T-cell (primary cell): ENCODE data around the gene INPP4A. TPM values are rescaled to one million over a fixed set of nuclear protein-coding genes. Genes with fewer than 3 reads are reported as not detected.
A peak's percentile ranks its signal among the peaks of the same experiment; 100 is the strongest.

ENCODE experiments used
- ATAC-seq, 4 experiments: fragments of 200-7000 bp in 3 of 4; fragments of 150-1000 bp in 1 of 4; cut with Tn5 transposase; replicated peaks in 1 of 4; 1 replicate in 3 of 4; 2 replicates in 1 of 4; pipeline ENCODE4 v1.10.0; 2021; ENCODE audit warnings: moderate library complexity in 3 of 4, mild to moderate bottlenecking in 2 of 4, moderate number of reproducible peaks in 1 of 4
- CTCF ChIA-PET, 2 donors: fragments of 300-600 bp; sonication (Branson Sonifier 250); formaldehyde crosslinking; loops; one replicate each; lab custom pipeline; 2022; ENCODE audit warnings: antibody characterized with exemption in 2 of 2; lab: Charles Lee
- POLR2A ChIA-PET, 2 donors: fragments of 300-600 bp; sonication (Branson Sonifier 250); formaldehyde crosslinking; loops; one replicate each; lab custom pipeline; 2022; ENCODE audit warnings: antibody characterized with exemption in 2 of 2; lab: Charles Lee
- DNase-seq, 35 experiments: peaks; one replicate each; pipeline versions ENCODE4 v3.0.0 to v3.0.0-alpha.2; 2013 to 2023
- H3K27ac ChIP-seq: one replicate; pipeline ENCODE4 v1.5.1; 2013; ENCODE audit warnings: low read length
- H3K27me3 ChIP-seq, 2 experiments: replicated peaks in 1 of 2; 1 replicate in 1 of 2; 2 replicates in 1 of 2; pipeline versions ENCODE4 v1.6.1 to v1.7.0; 2013; ENCODE audit warnings: low read length in 1 of 2, mixed read lengths in 1 of 2; ENCODE audit not compliant: control insufficient read depth in 2 of 2, insufficient read depth in 2 of 2; ENCODE audit errors: extremely low read depth in 1 of 2
- H3K36me3 ChIP-seq, 2 donors: 1 replicate in 1 of 2; 2 replicates in 1 of 2; pipeline versions ENCODE4 v1.6.1 to v1.7.0; 2013; ENCODE audit warnings: low read length in 1 of 2; ENCODE audit not compliant: control insufficient read depth in 2 of 2, insufficient read depth in 1 of 2; ENCODE audit errors: extremely low read depth in 1 of 2
- H3K4me1 ChIP-seq, 2 experiments: 1 replicate in 1 of 2; 2 replicates in 1 of 2; pipeline versions ENCODE4 v1.6.1 to v1.7.0; 2013; ENCODE audit warnings: low read length in 2 of 2, mixed read lengths in 1 of 2; ENCODE audit not compliant: insufficient read depth in 2 of 2, control insufficient read depth in 1 of 2; ENCODE audit errors: extremely low read depth in 1 of 2
- H3K4me3 ChIP-seq, 2 donors: 1 replicate in 1 of 2; 2 replicates in 1 of 2; pipeline versions ENCODE4 v1.5.1 to v1.7.0; 2013; ENCODE audit warnings: mild to moderate bottlenecking in 2 of 2, low read length in 1 of 2, moderate library complexity in 1 of 2; ENCODE audit not compliant: control insufficient read depth in 1 of 2; ENCODE audit errors: extremely low read depth in 1 of 2
- H3K9me3 ChIP-seq: 2 replicates; pipeline ENCODE4 v1.7.0; 2013
- H3K27ac Mint-ChIP-seq, 2 donors: one replicate each; pipeline ENCODE4 v1.8.0; 2020 to 2021; ENCODE audit warnings: mild to moderate bottlenecking in 2 of 2, mixed read lengths in 2 of 2
- H3K27me3 Mint-ChIP-seq, 2 donors: one replicate each; pipeline ENCODE4 v1.8.0; 2021 to 2022; ENCODE audit warnings: mixed read lengths in 2 of 2
- H3K36me3 Mint-ChIP-seq: one replicate; pipeline ENCODE4 v1.8.0; 2021; ENCODE audit warnings: mixed read lengths
- H3K4me1 Mint-ChIP-seq, 3 donors: one replicate each; pipeline ENCODE4 v1.8.0; 2020 to 2022; ENCODE audit warnings: mixed read lengths in 3 of 3, mild to moderate bottlenecking in 1 of 3
- H3K4me3 Mint-ChIP-seq, 3 donors: one replicate each; pipeline ENCODE4 v1.8.0; 2020 to 2022; ENCODE audit warnings: mild to moderate bottlenecking in 3 of 3, mixed read lengths in 3 of 3, moderate library complexity in 3 of 3
- H3K9me3 Mint-ChIP-seq, 3 donors: one replicate each; pipeline ENCODE4 v1.8.0; 2020 to 2022; ENCODE audit warnings: mixed read lengths in 3 of 3
- WGBS: methylation state at CpG from one replicate; pipeline ENCODE4 v1.1.5; 2013; ENCODE audit warnings: missing lambda C conversion rate; ENCODE audit not compliant: insufficient coverage; 5-methylcytosine and 5-hydroxymethylcytosine counted together
- total RNA-seq, 35 experiments: library from RNA in 6 of 35; stranded (reverse) in 6 of 35; fragments of 120-200 nt in 1 of 35; gene quantifications; one replicate each; pipeline versions ENCODE4 v1.2.1 to v1.2.4 and lab custom pipeline; 2013 to 2026

The INPP4A gene
- total RNA-seq, 5 donors from 2014 or later (not counting 1 experiment from before 2014, with no cell fraction given) = 126 to 153 (median 136) TPM

DNA sequence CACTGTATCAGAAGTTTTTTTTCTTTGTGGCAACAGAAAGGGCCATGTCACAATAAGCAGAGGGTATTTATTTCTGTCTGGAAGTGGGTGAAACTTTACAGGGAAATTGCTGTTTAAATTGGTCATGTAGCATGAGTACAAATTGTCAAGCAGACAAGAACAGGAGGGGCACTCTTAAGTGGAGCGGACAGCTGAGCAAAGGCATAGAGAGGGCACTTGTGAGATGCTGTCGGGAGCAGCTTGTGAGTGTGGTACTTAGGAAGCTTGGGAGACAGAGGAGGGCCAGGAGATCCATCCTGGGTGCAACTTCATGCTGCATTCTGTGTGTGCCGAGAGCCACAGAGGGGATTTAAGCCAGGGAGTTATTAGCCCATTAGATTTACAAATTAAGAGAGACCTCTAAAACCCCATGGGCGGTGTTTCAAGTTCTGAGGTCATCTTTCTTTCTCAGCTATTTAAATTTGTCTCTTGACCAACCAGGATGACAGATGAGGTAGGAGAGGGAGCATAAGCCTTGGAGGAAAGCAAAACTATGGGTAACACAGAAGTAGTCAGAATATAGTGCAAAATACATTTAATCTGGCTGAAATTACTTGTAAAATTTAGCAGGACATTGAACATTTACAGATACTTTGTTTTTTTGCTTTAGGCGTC, 30.4 kb downstream of the INPP4A start:
- Histone ChIP-seq H3K4me3 (no peak overlapping the region), H3K4me1 (peaks cover 84 to 97% of the 10 kb centered on the region in 2 experiments), H3K36me3 (peaks cover 3 to 6% of the 10 kb centered on the region in 2 donors), H3K27me3 (no peaks in the 10 kb centered on the region), H3K27ac (no peak overlapping the region), H3K9me3 (no peaks in the 10 kb centered on the region)
- Mint-ChIP-seq H3K9me3 (no peaks in the 10 kb centered on the region), H3K4me1 (peaks cover 98 to 100% (median 98%) of the 10 kb centered on the region in 3 donors), H3K4me3 (peak overlapping the region in 1 of 3 donors; percentile 67), H3K36me3 (peaks cover 8% of the 10 kb centered on the region), H3K27ac (peak overlapping the region; percentile 89 to 91), H3K27me3 (no peaks in the 10 kb centered on the region)
- POLR2A ChIA-PET = interaction anchor here in 1 of 2 donors (0.8 kb wide), 1 partner anchor 9 kb away, joined by 3 read pairs; no protein-coding TSS in a partner anchor
- ATAC-seq = no peak
- CTCF ChIA-PET = interaction anchor here (0.7 to 2.1 kb wide), 3 partner anchors 10 to 62 kb away, joined by 3 to 10 read pairs (median 4); no protein-coding TSS in a partner anchor
- 100% methylated on average over 2 of the region's 5 CpGs for WGBS
- no peak for DNase-seq

DNA sequence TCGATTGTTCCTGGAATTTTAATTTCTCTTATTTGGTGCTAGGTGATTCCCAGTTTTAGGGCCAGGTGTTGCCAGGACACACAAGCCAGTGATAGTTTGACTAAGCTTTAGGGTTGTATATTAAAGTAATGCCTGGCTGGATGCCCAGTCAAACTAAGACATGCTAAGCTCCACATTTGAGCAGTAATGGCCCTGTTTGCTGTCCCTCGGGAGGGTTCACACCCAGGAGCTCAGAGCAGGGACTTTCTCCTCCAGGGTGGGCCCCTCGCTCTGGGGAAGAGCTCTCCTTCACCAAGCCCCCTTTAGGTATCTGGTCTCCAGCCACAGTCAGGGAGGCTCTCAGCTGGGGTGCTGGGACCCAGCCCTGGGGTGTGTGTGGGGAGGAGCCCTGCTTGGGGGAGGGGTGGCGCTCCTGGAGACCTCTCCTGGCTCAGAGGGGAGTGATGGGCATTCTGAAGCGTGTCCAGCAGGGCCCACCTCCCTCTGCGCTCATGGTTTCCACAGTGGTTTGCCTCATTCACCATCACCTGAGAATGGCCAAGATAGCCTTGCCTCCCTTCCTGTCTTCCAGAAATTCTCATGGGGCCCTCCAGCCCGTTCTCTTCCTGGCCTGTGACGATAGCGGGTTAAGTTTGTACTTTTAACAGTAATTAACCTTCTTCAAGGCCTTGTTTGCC, 31.7 kb downstream of the INPP4A start:
- 92% methylated on average over 3 of the region's 9 CpGs for WGBS
- DNase-seq = no peak
- H3K4me3 Mint-ChIP-seq = peak overlapping the region in 1 of 3 donors; percentile 74
- ATAC-seq = no peak
- POLR2A ChIA-PET = interaction anchor here (0.5 to 1.1 kb wide), 2 partner anchors 11 to 663 kb away, joined by 3 read pairs; no protein-coding TSS in a partner anchor
- peak overlapping the region; percentile 89 to 91 for H3K27ac Mint-ChIP-seq
- H3K27me3 Mint-ChIP-seq = no peaks in the 10 kb centered on the region
- CTCF ChIA-PET = interaction anchor here in 1 of 2 donors (0.6 kb wide), 1 partner anchor 253 kb away, joined by 3 read pairs; no protein-coding TSS in a partner anchor
- H3K4me3 ChIP-seq = no peak overlapping the region
- H3K9me3 ChIP-seq = no peaks in the 10 kb centered on the region
- peaks cover 79 to 97% of the 10 kb centered on the region in 2 experiments for H3K4me1 ChIP-seq
- H3K27ac ChIP-seq = peak overlapping the region; percentile 33
- H3K9me3 Mint-ChIP-seq = no peaks in the 10 kb centered on the region
- H3K36me3 Mint-ChIP-seq = peaks cover 5% of the 10 kb centered on the region
- H3K36me3 ChIP-seq = peaks cover 0 to 9% of the 10 kb centered on the region in 2 donors
- H3K27me3 ChIP-seq = no peaks in the 10 kb centered on the region
- peaks cover 99 to 100% (median 99%) of the 10 kb centered on the region in 3 donors for H3K4me1 Mint-ChIP-seq

DNA sequence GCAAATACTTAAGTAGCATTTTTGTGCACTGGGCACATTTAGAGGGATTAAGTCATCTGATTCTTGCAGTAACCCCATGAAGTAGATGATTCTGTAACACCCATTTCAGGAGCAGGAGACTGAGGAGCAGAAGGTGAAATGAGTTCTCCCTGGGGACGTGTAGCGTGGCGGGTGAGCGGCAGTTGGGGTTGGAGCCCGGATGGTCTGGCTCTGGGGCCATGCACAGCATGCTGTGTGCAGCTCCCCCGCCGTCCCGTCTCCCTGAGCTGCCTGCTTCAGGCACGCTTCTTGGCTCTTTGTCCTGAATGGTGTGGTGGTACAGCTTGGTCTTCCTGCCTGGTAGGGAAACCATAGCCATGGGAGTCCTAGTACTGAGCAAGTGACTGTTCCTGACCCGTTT, 32.4 kb downstream of the INPP4A start:
- Mint-ChIP-seq H3K4me3 (peak overlapping the region in 1 of 3 donors; percentile 74), H3K27me3 (no peaks in the 10 kb centered on the region), H3K4me1 (peaks cover 98 to 100% (median 98%) of the 10 kb centered on the region in 3 donors), H3K36me3 (peaks cover 5% of the 10 kb centered on the region), H3K9me3 (no peaks in the 10 kb centered on the region), H3K27ac (peak overlapping the region; percentile 91 to 92)
- no peak overlapping the region for H3K4me3 ChIP-seq
- H3K9me3 ChIP-seq = no peaks in the 10 kb centered on the region
- H3K4me1 ChIP-seq = peaks cover 79 to 97% of the 10 kb centered on the region in 2 experiments
- ATAC-seq (no peak), DNase-seq (no peak)
- ChIA-PET CTCF (interaction anchor here in 1 of 2 donors (1.2 kb wide), 1 partner anchor 11 kb away, joined by 6 read pairs; no protein-coding TSS in a partner anchor), POLR2A (interaction anchor here in 1 of 2 donors (0.5 kb wide), 1 partner anchor 662 kb away, joined by 3 read pairs; no protein-coding TSS in a partner anchor)
- H3K36me3 ChIP-seq = peaks cover 0 to 10% of the 10 kb centered on the region in 2 donors
- no peaks in the 10 kb centered on the region for H3K27me3 ChIP-seq
- peak overlapping the region; percentile 34 for H3K27ac ChIP-seq
- WGBS = 96% methylated on average over 6 of the region's 10 CpGs

DNA sequence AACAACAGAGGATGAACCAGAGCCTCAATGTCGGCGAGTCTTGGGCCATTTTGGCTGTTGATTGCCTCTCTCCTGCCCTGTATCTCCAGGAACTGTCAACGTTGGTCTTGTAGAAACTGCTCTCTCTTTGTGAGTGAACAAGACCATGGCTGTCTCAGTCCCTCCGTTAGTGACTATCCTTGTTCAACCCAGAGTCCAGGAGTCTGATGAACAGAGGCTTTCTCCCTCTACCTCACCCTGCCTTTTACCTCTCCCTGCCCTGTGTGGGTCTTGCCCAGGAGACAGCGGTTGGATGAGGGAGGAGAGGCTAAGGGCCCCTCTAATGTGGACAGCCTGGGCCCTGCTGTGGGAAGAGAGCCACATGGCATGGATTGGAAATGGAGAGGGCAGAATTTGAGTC, 32.8 kb downstream of the INPP4A start:
- 100% methylated on average over 2 of the region's 5 CpGs for WGBS
- CTCF ChIA-PET = interaction anchor here in 1 of 2 donors (1.2 kb wide), 1 partner anchor 10 kb away, joined by 6 read pairs; no protein-coding TSS in a partner anchor
- no peak for DNase-seq

DNA sequence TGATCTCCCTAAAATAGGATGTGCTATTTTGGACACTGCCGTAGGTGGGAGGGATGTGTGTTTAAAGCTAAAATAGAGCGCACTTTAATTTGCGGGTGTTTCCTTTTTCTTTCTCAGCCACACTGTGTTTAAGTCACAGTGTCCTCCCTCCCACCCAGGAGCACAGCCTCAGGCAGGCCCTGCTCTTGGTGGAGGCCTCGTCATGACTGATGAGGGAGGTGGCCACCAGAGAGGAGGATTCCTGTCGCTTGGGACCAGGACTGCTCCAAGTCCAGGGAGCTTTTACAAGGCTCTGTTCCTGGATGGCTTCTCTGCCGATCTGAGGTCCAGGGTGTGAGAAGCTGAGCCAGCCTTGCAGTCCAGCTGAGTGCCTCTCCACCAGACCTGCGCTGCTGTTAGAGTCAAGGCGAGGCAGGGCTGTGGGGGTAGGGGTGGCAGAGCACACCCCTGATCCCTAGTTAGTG, 33.5 kb downstream of the INPP4A start:
- no peak overlapping the region for H3K4me3 ChIP-seq
- no peaks in the 10 kb centered on the region for H3K27me3 ChIP-seq
- WGBS = 83% methylated on average over 1 of the region's 8 CpGs
- peak overlapping the region; percentile 62 for H3K27ac ChIP-seq
- ATAC-seq = no peak
- H3K27ac Mint-ChIP-seq = peak overlapping the region; percentile 91 to 92
- no peaks in the 10 kb centered on the region for H3K9me3 Mint-ChIP-seq
- H3K36me3 Mint-ChIP-seq = peaks cover 5% of the 10 kb centered on the region
- peaks cover 98 to 100% (median 99%) of the 10 kb centered on the region in 3 donors for H3K4me1 Mint-ChIP-seq
- peaks cover 0 to 10% of the 10 kb centered on the region in 2 donors for H3K36me3 ChIP-seq
- H3K4me3 Mint-ChIP-seq = peak overlapping the region in 2 of 3 donors; percentile 13 to 74
- no peak for DNase-seq
- H3K27me3 Mint-ChIP-seq = no peaks in the 10 kb centered on the region
- H3K4me1 ChIP-seq = peaks cover 79 to 93% of the 10 kb centered on the region in 2 experiments
- CTCF ChIA-PET = interaction anchor here (0.7 to 1.2 kb wide), 2 partner anchors 10 to 912 kb away, joined by 3 to 6 read pairs; no protein-coding TSS in a partner anchor
- H3K9me3 ChIP-seq = no peaks in the 10 kb centered on the region
- POLR2A ChIA-PET = interaction anchor here (0.5 to 1.2 kb wide), 2 partner anchors 11 to 50 kb away, joined by 3 to 6 read pairs; no protein-coding TSS in a partner anchor

More for the DNA sequence above, 32.8 kb downstream of the INPP4A start:
- no peaks in the 10 kb centered on the region for H3K9me3 ChIP-seq
- peak overlapping the region; percentile 34 for H3K27ac ChIP-seq
- Mint-ChIP-seq H3K27ac (peak overlapping the region; percentile 91 to 92), H3K4me3 (peak overlapping the region; percentile 7 to 74 (median 13)), H3K27me3 (no peaks in the 10 kb centered on the region), H3K4me1 (peaks cover 98 to 100% (median 98%) of the 10 kb centered on the region in 3 donors), H3K36me3 (peaks cover 5% of the 10 kb centered on the region), H3K9me3 (no peaks in the 10 kb centered on the region)
- no peak for ATAC-seq
- no peak overlapping the region for H3K4me3 ChIP-seq
- peaks cover 0 to 10% of the 10 kb centered on the region in 2 donors for H3K36me3 ChIP-seq
- POLR2A ChIA-PET = no interaction called here
- peaks cover 79 to 97% of the 10 kb centered on the region in 2 experiments for H3K4me1 ChIP-seq
- H3K27me3 ChIP-seq = no peaks in the 10 kb centered on the region
